ENCODE data around the gene MPRIP.

DNA sequence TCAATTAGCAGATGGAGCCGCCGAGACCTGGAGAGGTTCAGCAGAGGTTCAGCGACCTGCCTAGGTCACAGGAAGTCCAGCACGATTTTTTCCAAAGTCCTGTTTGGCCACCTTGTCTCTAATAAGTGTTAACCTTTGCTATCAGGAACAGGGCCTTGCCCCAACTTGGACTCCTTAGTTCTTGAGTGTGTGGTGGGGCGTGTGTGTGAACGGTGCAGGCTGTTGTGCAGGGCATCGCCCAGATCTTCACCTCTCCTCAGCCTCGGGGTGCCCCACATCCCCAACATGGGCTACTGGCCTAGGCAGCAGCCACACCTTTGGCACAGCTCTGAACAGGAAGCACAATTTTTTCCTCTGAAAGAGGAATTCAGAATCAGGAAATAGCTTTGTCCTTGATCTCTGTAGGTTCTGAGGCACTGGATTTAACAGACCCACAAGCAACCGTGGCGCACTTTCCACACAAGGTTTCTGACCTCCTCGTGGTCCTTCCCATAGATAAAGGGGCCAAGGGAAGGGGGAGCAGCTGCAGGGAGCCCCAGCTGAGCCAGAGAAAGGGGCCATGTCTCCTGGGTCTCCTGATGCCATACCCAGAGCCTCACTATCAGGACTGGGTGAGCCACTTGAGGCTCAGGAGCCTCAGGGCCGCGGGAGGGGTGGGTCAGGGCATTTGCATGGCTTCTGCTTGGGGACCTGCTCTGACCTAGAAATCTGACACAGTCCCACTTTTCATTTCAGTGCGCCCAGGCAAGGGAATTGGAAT, 10.4 kb downstream of the MPRIP start:
- TF ChIP-seq CTCF (IDR thresholded peaks at IDR 0.05) (no peak), POLR2A (IDR thresholded peaks at IDR 0.05) (no peak)
